NCI-H2107 treated with DMSO at 0.1 percent for 48 hours (cell line): Measurements from ENCODE around the gene H1-8.
"Not testable (repeated sequence)": the region's sequence is repeated elsewhere in the genome, so short reads cannot be mapped to it uniquely, and the experiment has no call there.

ENCODE experiments used
- DNase-seq: peaks from one replicate; lab custom pipeline; 2025; ENCODE audit not compliant: unreplicated experiment; lab: John Stamatoyannopoulos, UW

Gene H1-8

GRCh38 chr3:129531699-129532098 is 11.3 kb upstream of the H1-8 start:
- DNase-seq, result no peak

GRCh38 chr3:129532261-129532660 is 10.7 kb upstream of the H1-8 start:
- DNase-seq, result no peak

- DNase-seq, result no peak
Observed at GRCh38 chr3:129533406-129533805, 9.6 kb upstream of the H1-8 start.

- DNase-seq, result no peak
Observed at GRCh38 chr3:129534428-129535027, 8.4 kb upstream of the H1-8 start.

- DNase-seq, result no peak
Observed at GRCh38 chr3:129535075-129535474, 7.9 kb upstream of the H1-8 start.

- peak; percentile 3 for DNase-seq
Observed at GRCh38 chr3:129536374-129536667, 6.7 kb upstream of the H1-8 start.

- DNase-seq, result no peak
Observed at GRCh38 chr3:129536804-129537203, 6.2 kb upstream of the H1-8 start.

GRCh38 chr3:129539206-129539605 is 3.8 kb upstream of the H1-8 start:
- DNase-seq, result no peak

- DNase-seq, result no peak
Observed at GRCh38 chr3:129540776-129541516, 2.0 kb upstream of the H1-8 start.

- DNase-seq, result no peak
Observed at GRCh38 chr3:129542747-129543146, 228 bp upstream of the H1-8 start.

- DNase-seq, result no peak
Observed at GRCh38 chr3:129543999-129544398, 1.0 kb downstream of the H1-8 start.

GRCh38 chr3:129545951-129546350 is 3.0 kb downstream of the H1-8 start:
- DNase-seq, result not testable (repeated sequence)

GRCh38 chr3:129547241-129547640 is 4.3 kb downstream of the H1-8 start:
- no peak for DNase-seq

GRCh38 chr3:129548104-129548965 is 5.4 kb downstream of the H1-8 start:
- no peak for DNase-seq

- DNase-seq, result no peak
Observed at GRCh38 chr3:129549006-129549800, 6.2 kb downstream of the H1-8 start.

- no peak for DNase-seq
Observed at GRCh38 chr3:129549805-129550204, 6.8 kb downstream of the H1-8 start.

GRCh38 chr3:129552287-129553050 is 9.5 kb downstream of the H1-8 start:
- DNase-seq, result no peak

- DNase-seq, result no peak
Observed at GRCh38 chr3:129553171-129553570, 10.2 kb downstream of the H1-8 start.

GRCh38 chr3:129553719-129554118 is 10.7 kb downstream of the H1-8 start:
- no peak for DNase-seq

GRCh38 chr3:129554356-129555152 is 11.6 kb downstream of the H1-8 start:
- DNase-seq, result no peak
